Neural progenitor cell (in vitro differentiated cells): ENCODE results near the gene TMEM145.

Experiments
- EZH2 ChIP-seq: fragments of 200-600 bp; sonication (generic); IDR thresholded peaks from 2 replicates; pipeline ENCODE4 v1.6.1; 2017; ENCODE audit warnings: antibody characterized with exemption, mild to moderate bottlenecking, moderate library complexity
- TF ChIP-seq, protein P1 (sequence below): fragments of 200-600 bp; sonication (generic); IDR thresholded peaks from 2 replicates; pipeline ENCODE4 v1.5.1; 2017; ENCODE audit warnings: antibody characterized with exemption, mild to moderate bottlenecking

DNA sequence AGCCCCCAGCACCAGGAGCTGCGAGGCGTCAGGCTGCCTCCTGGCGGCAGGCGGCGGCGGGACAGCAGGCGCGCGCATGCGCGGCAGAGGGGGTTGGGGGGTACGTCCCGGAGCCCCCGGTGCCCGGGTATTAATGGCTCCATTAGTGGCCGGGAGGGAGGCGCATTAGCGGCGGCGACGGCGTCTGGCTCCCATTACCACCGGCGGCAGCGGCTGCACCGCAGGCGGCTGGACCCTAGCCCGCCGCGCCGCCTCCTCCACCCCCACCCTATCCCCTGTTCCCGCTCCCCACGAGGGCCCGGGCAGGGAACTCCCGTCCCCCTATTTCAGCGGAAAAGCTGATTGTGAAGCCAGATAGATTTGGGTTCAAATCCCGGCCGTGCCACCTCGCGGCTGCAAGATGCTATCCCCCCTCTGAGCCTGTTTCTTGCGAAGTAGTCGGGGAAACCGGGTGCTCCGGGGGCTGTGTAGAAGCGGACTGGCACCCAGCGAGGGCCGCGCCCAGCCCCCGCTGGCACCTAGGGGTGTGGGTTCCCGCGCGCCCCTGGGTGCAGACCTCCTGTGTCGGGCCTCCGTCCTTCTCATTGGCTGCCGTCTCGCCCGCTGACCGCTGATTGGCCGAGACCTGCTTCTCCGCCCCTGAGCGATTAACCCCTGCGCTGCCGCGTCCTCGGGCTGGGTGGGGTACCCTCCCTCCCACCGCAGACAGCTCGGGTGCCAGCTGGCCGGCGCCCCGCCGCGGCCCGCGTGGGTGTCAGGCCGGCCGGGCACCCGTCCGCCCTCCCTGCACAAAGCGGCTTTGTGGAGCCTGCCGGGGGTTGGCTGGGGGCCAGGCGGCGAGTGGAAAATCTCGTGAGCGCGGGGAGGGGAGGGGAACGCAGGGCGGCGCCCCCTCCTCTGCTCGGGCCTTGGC lies 33.0 kb upstream of the TMEM145 start:
- TF ChIP-seq EZH2: no peak
- TF ChIP-seq, protein P1, sequence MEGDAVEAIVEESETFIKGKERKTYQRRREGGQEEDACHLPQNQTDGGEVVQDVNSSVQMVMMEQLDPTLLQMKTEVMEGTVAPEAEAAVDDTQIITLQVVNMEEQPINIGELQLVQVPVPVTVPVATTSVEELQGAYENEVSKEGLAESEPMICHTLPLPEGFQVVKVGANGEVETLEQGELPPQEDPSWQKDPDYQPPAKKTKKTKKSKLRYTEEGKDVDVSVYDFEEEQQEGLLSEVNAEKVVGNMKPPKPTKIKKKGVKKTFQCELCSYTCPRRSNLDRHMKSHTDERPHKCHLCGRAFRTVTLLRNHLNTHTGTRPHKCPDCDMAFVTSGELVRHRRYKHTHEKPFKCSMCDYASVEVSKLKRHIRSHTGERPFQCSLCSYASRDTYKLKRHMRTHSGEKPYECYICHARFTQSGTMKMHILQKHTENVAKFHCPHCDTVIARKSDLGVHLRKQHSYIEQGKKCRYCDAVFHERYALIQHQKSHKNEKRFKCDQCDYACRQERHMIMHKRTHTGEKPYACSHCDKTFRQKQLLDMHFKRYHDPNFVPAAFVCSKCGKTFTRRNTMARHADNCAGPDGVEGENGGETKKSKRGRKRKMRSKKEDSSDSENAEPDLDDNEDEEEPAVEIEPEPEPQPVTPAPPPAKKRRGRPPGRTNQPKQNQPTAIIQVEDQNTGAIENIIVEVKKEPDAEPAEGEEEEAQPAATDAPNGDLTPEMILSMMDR: peak; percentile 80
